C4-2B (cell line): ENCODE data around the gene GPBP1.

Source experiments
- ZFX ChIP-seq: fragments of 450-650 bp; IDR thresholded peaks from 2 replicates; pipeline ENCODE4 v1.6.1; 2017
- TF ChIP-seq, protein P1 (sequence below): fragments of 450-650 bp; conservative IDR thresholded peaks from 2 replicates; pipeline ENCODE4 v1.5.1; 2017; ENCODE audit warnings: mild to moderate bottlenecking

GRCh38 chr5:57313716-57314115 lies 139.9 kb downstream of the GPBP1 start:
- TF ChIP-seq, protein P1, sequence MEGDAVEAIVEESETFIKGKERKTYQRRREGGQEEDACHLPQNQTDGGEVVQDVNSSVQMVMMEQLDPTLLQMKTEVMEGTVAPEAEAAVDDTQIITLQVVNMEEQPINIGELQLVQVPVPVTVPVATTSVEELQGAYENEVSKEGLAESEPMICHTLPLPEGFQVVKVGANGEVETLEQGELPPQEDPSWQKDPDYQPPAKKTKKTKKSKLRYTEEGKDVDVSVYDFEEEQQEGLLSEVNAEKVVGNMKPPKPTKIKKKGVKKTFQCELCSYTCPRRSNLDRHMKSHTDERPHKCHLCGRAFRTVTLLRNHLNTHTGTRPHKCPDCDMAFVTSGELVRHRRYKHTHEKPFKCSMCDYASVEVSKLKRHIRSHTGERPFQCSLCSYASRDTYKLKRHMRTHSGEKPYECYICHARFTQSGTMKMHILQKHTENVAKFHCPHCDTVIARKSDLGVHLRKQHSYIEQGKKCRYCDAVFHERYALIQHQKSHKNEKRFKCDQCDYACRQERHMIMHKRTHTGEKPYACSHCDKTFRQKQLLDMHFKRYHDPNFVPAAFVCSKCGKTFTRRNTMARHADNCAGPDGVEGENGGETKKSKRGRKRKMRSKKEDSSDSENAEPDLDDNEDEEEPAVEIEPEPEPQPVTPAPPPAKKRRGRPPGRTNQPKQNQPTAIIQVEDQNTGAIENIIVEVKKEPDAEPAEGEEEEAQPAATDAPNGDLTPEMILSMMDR: no peak
- TF ChIP-seq ZFX: no peak
